Myometrial cell (primary cell): ENCODE measurements around the gene HAND2. TPM values are rescaled to one million over a fixed set of nuclear protein-coding genes. Genes with fewer than 3 reads are reported as not detected.

ENCODE experiments used
- total RNA-seq: library from RNA; depleted of rRNA; stranded (reverse); fragments of >200 nt; gene quantifications from 2 replicates; pipeline ENCODE4 v1.2.3, GENCODE V29; 2015

HAND2 gene
- 43.8 and 50.2 TPM in 2 replicates for total RNA-seq

DNA sequence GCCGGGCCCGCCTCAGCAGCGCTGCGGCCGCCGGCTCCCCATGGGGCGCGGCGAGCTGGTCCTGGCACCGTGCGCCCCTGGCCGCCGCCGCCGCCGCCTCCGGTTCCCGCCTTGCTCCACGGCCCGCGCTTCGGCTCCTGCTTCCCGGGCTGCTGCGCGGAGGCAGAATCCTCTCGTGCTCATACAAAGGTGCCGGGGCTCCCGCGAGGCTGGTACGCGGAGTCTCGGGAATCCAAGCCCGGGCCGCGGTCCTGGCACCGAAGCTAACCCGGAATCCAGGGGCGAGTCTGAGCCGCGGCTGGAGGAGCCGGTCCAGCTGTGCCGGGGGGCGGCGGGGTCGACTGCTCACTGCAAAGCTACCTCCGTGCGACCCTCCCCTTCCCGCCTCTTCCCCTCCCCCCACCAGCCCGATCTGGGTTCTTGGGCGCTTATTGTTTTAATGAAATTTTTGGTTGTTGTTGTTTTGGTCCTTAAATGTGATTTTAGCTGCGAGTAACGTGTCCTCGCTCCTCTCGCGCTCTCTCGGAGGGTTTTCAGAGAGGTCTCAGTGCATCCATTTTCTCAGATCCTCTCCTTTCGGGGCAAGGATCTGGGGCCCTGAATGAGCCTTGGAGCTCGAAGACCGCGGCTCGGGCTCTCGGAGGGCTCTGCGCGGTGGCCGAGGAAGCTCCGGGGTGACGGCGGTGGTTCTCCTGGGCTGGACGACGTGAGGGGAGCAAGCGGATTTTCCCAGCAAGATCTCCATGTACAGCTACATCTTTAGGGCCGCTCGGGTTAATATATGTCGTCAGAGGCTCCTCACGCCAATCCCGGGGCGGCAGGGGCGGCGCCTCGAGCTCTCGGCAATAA is at the start of gene HAND2:
Gene HAND2 (minus strand): TSS at position 753 of the 849 bp plus-strand sequence. CDS start 940 bp downstream, outside the sequence.

Other genes with a start within 250 kb of the HAND2 start
- 94.8 and 112 TPM in 2 replicates for gene HMGB2, start 195.9 kb downstream of the HAND2 start, total RNA-seq
- 16.1 and 18.7 TPM in 2 replicates for gene SAP30, start 159.3 kb downstream of the HAND2 start, total RNA-seq
- 0.29 TPM in 1 of 2 replicates, not detected in the other for gene SCRG1, start 131.1 kb downstream of the HAND2 start, total RNA-seq